ACHN (cell line): ENCODE results near the gene DNMT1.

Experiments used
- DNase-seq: peaks from one replicate; pipeline ENCODE4 v3.0.0-alpha.2; 2015
- in situ Hi-C: cut with HindIII; loops from 2 replicates; pipeline ENCODE4 v1.10.0; 2017; ENCODE audit warnings: low sequenced_read_pairs, low pct_ligation_motif_present, low pct_unique_long_range_greater_than_20kb

The DNMT1 gene

GRCh38 chr19:10107817-10108367, 86.9 kb downstream of the DNMT1 start:
- no peak for DNase-seq
- in situ Hi-C loops: no loop called here

- no peak for DNase-seq
- in situ Hi-C loops: no loop called here
These were observed 87.5 kb downstream of the DNMT1 start for GRCh38 chr19:10107254-10107653.

- in situ Hi-C loops: no loop called here
- DNase-seq: peak; percentile 97
These were observed 88.4 kb downstream of the DNMT1 start, which contains the start of gene PPAN for GRCh38 chr19:10106100-10106936. Gene PPAN, plus strand, starts transcription at chr19:10106362. Its CDS starts 33 bp downstream, at chr19:10106395.

GRCh38 chr19:10105509-10106099, 89.1 kb downstream of the DNMT1 start:
- in situ Hi-C loops: no loop called here
- no peak for DNase-seq

GRCh38 chr19:10104665-10105508, 89.9 kb downstream of the DNMT1 start:
- DNase-seq: no peak
- in situ Hi-C loops: no loop called here

GRCh38 chr19:10104130-10104513, 90.6 kb downstream of the DNMT1 start:
- in situ Hi-C loops: no loop called here
- no peak for DNase-seq

GRCh38 chr19:10102787-10103236, 91.9 kb downstream of the DNMT1 start:
- DNase-seq: no peak
- in situ Hi-C loops: no loop called here

GRCh38 chr19:10100163-10100785, 94.5 kb downstream of the DNMT1 start:
- in situ Hi-C loops: no loop called here
- DNase-seq: no peak

GRCh38 chr19:10096615-10096963, 98.2 kb downstream of the DNMT1 start:
- in situ Hi-C loops: no loop called here
- DNase-seq: no peak

- in situ Hi-C loops: no loop called here
- DNase-seq: peak; percentile 87
These were observed 98.7 kb downstream of the DNMT1 start for GRCh38 chr19:10095948-10096614.

GRCh38 chr19:10095622-10095947, 99.2 kb downstream of the DNMT1 start:
- in situ Hi-C loops: no loop called here
- no peak for DNase-seq

GRCh38 chr19:10093295-10094186, 101.2 kb downstream of the DNMT1 start:
- in situ Hi-C loops: no loop called here
- no peak for DNase-seq

GRCh38 chr19:10092648-10093294, 102.0 kb downstream of the DNMT1 start:
- in situ Hi-C loops: no loop called here
- no peak for DNase-seq

- DNase-seq: no peak
- in situ Hi-C loops: no loop called here
These were observed 102.7 kb downstream of the DNMT1 start for GRCh38 chr19:10091895-10092641.

- no peak for DNase-seq
- in situ Hi-C loops: no loop called here
These were observed 103.4 kb downstream of the DNMT1 start for GRCh38 chr19:10091370-10091687.

GRCh38 chr19:10089801-10090375, 104.9 kb downstream of the DNMT1 start:
- DNase-seq: no peak
- in situ Hi-C loops: no loop called here
